ENCODE data around the gene STPG3.

STPG3 gene

DNA sequence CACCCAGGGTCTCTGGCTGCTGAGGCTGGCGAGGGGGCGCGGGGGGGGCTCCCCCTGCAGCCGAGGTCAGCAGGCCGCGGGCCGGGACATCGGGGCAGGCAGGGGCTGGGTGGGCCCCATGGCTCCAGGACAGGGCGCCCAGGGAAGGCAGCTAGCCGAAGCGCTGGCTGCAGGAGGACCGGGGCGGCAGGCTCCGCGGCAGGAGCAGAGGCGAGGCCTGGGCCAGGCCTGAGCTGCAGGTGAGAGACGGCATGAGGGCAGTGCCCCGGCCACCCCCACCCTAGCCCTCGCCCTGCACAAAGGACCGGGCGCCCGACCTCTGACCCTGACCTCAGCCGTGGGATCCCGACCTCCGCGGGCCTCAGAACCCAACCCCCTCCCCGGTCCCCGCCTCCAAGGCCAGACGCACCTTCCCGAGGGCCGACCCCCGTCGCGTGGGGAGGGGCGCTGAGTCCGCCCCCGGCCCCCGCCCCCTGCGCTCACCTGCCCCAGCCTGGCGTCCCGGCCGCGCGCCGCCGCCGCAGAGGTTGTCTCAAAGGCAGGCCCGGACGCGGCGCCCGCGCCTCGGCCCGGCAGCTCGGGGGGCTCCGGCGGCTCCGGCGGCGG, 29.5 kb upstream of the STPG3 start:
- DNase-seq (ENCODE audit: low read depth, low spot score): no peak

DNA sequence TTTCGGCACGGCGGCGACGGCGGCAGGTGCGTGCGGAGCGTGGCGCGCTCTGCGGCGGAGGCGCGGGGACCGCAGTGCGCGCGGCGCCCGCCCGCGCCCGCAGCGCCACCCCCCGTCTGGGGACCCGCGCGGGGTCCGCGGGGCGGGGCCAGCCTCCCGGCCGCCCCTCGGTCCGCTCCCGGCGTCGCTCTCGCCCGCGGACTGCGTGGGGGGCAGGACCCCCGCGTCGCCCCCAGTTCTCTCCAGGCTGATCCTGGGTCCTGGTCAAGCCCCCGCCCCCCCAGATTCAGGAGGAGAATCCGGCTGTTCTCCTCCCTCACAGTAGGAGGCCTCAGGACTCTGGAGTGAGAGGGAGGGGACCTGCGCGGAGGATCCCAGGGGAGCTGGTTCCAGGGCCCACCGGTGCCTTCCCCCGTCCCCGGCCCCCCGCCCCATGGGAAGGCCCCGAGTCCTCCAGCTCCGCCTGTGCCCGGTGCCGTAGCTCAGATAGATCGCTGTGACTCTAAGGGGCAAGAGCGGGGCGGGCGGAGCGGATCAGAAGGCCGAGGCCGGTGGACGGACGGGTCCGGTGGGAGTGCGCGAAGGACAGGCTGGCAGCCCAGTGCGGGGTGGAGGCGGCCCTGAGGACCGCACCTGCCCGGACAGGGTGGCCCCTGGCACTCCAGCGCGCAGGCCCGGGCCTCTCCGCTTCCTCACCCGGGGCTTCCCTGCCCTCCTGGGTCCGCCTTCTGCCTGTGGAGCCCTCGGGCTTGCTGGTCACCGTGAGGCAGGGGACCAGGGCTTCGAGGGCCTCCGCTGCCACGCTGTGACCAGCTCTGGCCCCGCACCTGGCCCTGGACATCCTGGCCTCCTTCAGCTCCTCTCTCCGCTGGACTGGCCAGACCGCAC, 28.7 kb upstream of the STPG3 start, which contains the start of gene RNF208:
Gene RNF208, minus strand, starts transcription at position 51 of the 888 bp plus-strand sequence. CDS start 1,028 bp downstream, outside the sequence.
- peak; percentile 43 for DNase-seq (ENCODE audit: low read depth, low spot score)

GRCh38 chr9:137223078-137223970, 27.8 kb upstream of the STPG3 start:
- peak; percentile 99 for DNase-seq (ENCODE audit: low read depth, low spot score)

- no peak for DNase-seq (ENCODE audit: low read depth, low spot score)
Observed at GRCh38 chr9:137224830-137225694, 26.0 kb upstream of the STPG3 start, which contains the start of gene CYSRT1. CYSRT1 (plus strand) TSS chr9:137225174; CDS start chr9:137225622, 448 bp downstream.

GRCh38 chr9:137225699-137226331, 25.3 kb upstream of the STPG3 start:
- no peak for DNase-seq (ENCODE audit: low read depth, low spot score)

- DNase-seq (ENCODE audit: low read depth, low spot score): no peak
Observed at GRCh38 chr9:137226338-137227053, 24.6 kb upstream of the STPG3 start.

GRCh38 chr9:137227054-137227852, 23.8 kb upstream of the STPG3 start, which contains the start of gene RNF224:
RNF224 (plus strand) TSS chr9:137227502; CDS start chr9:137228336, 834 bp downstream.
- DNase-seq (ENCODE audit: low read depth, low spot score): peak; percentile 90

- DNase-seq (ENCODE audit: low read depth, low spot score): no peak
Observed at GRCh38 chr9:137227853-137228505, 23.1 kb upstream of the STPG3 start.

DNA sequence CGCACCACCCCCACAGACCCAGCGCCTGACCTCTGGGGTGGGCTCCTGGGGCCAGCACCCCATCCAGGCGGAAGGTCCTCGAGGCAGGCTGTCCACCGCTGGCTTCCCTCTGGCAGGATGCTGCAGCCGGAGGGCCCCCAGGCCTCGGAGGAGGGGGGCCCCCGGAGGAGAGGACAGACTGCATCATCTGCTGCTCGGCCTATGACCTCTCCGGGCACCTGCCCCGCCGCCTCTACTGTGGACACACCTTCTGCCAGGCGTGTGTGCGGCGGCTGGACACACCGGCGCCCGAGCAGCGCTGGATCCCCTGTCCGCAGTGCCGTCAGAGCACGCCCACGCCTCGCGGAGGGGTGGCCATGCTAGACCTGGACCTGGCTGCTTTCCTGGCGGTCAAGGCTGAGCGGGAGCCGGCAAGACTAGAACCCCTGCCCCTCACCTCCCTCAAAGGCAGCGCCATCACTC, 22.5 kb upstream of the STPG3 start:
- DNase-seq (ENCODE audit: low read depth, low spot score): no peak

- DNase-seq (ENCODE audit: low read depth, low spot score): no peak
Observed at GRCh38 chr9:137228968-137229896, 21.9 kb upstream of the STPG3 start.

GRCh38 chr9:137229903-137230704, 21.0 kb upstream of the STPG3 start:
- no peak for DNase-seq (ENCODE audit: low read depth, low spot score)

GRCh38 chr9:137230705-137231371, 20.2 kb upstream of the STPG3 start, which contains the start of gene SLC34A3:
SLC34A3 (plus strand) TSS chr9:137230901; CDS start chr9:137231703, 802 bp downstream.
- no peak for DNase-seq (ENCODE audit: low read depth, low spot score)

DNA sequence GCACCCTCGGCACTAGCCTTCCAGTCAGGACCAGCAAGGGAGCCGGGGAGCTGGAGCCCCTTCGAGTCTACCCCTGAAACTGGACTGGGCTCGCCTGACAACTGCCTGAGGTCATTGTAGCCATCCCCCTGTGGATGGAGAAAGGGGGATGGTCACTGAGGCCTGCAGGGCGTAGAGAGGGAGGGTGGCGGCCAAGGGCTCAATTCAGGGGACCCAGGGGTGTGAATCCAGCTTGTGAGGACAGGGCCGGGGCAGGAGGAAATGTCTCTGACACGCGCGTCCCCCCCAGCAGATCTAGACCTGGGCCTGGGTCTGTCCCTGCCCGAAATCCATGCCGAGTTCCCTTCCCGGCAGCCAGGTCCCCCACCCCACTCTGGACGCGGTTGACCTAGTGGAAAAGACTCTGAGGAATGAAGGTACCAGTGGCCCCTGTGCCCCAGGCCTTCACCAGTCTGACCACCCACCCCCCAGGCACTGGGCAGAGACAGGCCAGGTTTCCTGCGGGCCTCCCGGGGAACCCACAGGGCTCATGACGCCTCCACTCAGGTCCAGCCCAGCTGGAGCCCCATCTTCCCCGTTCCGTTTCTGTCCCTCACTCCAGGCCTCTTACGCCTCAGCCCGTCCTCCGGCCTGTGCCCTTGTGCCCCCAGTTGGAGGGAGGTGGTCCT, 19.6 kb upstream of the STPG3 start:
- DNase-seq (ENCODE audit: low read depth, low spot score): no peak

DNA sequence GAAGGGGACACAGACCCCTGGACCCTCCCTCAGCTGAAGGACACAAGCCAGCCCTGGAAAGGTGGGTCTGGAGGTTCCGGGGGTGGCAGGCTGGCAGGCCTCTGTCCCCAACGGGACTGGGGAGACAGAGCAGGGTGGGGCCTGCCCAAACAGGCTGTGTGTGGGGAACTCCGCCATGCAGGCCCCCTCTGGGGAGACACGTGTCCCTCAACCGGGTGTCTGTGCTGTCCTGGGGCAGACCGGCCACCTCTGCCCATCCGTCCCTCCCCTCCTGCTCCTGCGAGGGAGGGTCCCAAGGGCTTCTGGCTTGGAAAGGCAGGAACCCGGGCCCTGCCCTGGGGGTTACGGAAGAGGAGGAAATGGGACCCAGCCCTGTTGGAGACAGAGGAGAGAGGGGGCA, 19.0 kb upstream of the STPG3 start:
- no peak for DNase-seq (ENCODE audit: low read depth, low spot score)

GRCh38 chr9:137232510-137232909, 18.6 kb upstream of the STPG3 start:
- DNase-seq (ENCODE audit: low read depth, low spot score): no peak

Data from astrocyte of the hippocampus (primary cell).